GM21381 (cell line): ENCODE measurements around the gene TMEM131L.
A peak's percentile ranks its signal among the peaks of the same experiment; 100 is the strongest.

ENCODE experiments used
- ATAC-seq: cut with Tn5 transposase; IDR thresholded peaks from one replicate; pipeline ENCODE4 v1.9.1; 2021; ENCODE audit warnings: mild to moderate bottlenecking, moderate library complexity; ENCODE audit not compliant: unreplicated experiment

Gene TMEM131L

DNA sequence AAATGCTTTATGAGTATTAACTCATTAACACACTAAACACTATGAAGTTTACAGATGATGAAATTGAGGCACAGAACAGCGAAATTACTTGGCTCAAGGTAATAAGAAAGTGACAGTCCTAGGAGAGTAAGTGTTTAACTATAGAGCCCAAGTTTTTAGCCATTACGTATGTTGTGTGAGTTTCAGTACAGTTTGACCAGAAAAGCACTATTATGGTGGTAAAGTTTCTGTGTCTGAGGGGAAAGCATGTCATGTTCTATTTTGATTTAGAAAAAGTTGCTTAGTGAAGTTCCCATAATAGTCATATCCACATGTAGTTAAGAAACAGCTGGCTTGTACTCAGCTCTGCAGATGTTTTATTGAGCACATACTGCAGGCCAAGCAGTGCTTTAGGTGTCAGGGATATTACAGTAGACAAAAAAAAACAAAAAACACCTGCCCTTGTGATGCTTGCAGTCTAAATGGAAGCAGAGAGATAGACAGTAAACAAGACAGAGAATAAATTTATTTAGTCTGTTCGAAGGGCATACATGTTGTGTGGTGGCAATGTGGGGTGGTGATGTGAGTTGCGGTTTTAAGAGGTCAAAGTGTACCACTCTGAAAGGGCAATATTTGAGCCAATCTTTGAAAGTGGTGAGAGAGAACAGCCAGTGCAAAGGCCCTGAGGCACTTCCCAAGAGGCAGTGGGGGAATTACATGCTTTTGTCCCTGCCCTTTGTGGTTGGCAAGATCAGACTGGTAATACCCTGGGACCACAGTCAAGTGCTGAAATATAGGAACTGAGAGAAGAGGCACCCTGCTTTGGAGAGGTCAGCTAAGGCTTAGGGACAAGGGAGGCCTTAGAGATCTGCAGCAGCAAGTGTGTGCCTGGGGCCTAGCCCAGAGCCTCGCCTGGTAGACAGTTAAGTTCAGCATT is 6.2 kb downstream of the TMEM131L start:
- peak; percentile 44 for ATAC-seq

DNA sequence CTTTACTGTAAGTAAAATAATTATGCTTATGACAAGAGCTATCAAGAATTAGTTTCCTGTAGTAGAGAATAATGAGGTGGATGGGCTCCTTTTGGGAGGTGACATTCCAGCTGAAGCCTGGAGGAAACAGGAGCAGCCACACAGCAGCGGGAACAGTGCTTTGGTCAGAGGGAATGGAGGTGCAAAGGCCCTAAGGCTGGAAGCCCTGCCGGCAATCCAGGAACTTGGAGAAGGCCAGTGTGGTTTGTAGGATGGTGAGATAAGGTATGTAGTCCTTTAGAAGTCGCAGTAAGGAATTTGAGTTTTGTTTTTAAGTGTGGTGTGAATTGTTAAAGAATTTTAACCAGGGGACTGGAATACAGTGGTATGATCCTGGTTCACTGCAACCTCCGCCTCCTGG is 8.1 kb downstream of the TMEM131L start:
- no peak for ATAC-seq

DNA sequence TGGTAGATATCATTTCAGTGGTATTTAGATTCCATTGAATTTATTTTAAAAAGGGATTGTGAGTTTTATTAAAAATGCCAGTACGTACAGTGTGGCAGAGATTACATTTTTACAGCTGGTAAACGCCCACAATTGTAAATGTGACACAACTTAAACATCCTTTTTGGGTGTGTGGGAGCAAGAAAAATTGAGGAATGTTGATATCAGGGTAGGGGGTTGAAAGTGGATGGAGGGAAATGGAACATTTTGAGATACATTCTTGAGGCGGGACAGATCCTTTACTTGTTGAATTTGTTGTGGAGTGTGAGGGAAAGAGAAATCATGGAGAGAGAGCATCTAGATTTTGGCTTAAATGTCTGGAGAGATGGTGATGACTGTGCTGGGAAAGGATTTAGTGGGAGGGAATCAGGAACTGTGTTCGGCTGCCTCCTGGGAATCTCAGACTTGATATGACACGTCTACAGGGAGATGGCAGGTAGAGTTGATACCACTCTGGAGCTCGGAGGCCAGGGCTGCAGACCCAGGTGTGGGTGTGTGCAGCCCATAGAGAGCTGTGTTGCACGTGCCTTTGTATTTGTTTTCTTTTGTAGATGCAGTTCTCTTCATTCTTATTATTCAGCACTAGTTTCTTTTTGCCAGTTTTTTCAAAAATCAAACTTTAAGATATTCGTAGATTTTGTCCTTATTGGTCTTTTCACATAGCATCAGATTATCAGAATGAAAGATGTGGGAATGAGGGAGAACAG is 10.8 kb downstream of the TMEM131L start:
- ATAC-seq, result no peak

DNA sequence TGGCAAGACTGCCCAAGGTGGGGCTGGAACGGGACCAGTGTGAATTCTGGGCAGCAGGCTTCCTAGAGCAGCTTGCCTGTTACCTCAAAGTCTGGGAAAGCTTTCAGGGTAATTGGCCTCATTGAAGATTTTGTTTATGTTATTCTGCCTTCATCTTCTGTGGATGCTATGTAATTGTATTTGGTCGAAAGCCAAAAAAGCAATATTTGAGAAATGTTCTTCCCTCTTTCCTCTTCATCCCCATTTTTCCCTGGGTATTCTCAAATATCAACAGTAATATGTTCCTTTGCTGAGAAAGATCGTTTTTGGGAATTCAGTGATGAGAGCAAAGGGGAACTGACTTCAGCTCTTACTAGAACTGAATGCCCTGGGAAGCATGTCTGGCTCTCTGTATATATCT is 12.9 kb downstream of the TMEM131L start:
- ATAC-seq, result no peak

DNA sequence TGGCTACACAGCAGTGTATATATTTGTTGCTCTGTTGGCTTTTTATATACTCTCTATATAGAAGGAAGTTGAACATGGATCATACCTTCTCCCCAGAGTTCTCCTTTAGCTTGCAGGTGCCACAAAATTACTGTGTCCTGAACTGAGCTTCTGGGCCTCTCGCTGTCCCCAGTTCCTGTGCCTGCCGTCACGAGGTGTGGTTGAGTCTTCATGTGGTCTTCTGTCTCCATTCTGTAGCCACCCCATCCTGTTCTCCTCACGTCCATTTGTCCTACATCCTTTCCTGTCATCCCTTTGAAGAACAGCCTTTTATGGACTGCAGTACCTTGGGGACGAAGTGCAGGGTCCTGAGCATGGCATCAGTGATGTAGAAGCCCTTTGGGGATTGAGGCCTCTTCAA is 14.5 kb downstream of the TMEM131L start:
- no peak for ATAC-seq

DNA sequence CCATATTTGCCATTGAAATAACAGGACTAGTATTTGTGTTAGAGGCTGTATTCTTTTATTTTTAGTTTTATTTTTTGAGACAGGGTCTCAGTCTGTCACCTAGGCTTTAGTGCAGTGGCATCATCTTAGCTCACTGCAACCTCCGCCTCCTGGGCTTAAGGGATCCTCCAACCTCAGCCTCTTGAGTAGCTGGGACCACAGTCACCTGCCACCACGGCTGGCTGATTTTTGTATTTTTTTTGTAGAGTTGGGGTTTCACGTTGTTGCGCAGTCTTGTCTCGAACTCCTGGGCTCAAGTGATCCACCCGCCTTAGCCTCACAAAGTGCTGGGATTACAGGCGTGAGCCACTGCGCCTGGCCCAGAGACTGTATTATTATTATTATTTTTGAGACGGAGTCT is 15.3 kb downstream of the TMEM131L start:
- no peak for ATAC-seq

DNA sequence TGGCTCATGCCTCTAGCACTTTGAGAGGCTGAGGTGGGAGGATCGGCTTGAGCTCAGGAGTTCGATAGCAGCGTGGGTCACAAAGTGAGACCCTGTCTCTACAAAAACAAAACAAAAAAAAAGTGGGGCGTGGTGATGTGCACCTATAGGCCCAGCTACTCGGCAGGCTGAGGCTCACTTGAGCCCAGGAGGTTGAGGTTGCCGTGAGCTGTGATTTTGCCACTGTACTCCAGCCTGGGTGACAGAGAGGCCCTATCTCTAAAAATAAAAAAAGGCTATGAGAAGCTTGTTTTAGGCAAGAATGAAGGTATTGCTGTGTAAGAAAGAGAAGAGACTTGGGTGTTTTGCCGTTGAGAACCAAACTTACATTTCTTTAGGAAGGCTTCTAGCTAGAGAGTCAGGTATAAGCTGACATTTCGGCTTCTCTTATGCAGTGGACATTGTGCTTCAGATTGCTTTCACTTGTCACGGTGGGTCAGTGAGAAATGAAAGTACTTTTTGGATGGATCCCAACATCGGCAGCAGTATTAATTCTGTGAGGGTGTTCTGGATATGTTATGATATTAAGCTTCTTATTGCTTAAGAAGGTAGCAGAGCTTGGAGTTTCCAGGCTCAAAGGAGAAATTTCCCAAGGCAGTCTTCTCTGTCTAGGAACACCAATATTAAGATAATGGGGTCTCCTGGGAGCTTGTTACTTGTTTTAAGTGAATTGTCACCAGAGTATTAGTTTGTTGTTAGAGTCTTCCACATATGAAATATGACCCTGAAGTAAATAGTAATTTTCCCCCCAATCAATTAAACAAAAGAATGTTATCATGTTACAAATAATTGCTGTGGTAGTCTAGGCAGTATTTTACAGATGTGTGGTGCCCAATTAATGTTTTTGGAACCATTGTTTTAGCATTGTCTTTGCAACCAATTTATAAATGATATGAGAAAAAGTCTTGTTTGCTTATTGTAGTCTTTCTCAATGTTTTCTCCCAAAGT is 17.6 kb downstream of the TMEM131L start:
- ATAC-seq, result no peak

DNA sequence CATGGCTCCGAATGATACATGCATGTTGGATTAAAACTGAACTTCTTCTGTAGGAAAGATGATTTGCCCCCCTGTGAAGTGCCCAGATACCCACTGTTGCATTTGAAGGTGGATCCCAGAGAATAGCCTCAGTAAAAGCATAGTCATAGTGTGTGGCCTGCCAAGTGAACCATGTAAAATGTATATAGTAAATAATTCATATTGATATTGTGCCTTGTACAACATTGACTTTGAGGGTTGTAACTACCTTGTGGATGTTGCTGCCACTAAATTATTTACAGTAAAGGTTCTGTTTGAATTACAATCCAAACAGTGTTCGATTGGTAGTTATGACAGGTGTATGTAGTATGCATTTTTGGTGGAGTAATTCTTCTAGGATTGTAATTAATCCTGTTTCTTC is 19.2 kb downstream of the TMEM131L start:
- ATAC-seq, result no peak

DNA sequence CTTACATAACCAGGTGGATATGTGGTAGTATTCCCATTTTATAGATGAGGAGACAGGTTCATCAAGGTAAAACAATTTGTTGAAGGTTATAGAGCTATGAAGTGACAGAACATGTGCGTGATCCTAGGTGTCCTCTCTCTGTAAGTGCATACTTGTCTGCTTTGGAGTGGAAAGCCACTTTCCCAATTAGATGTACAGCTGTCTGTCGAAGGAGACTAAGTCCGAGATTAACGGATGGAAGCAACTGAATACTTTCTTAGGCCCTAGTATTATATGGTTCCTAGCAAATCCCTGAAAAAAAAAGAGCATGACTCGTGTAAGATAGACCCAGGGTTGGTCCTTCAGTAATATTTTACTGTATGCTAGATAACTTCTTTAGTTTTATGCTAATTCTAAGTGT is 19.7 kb downstream of the TMEM131L start:
- no peak for ATAC-seq

DNA sequence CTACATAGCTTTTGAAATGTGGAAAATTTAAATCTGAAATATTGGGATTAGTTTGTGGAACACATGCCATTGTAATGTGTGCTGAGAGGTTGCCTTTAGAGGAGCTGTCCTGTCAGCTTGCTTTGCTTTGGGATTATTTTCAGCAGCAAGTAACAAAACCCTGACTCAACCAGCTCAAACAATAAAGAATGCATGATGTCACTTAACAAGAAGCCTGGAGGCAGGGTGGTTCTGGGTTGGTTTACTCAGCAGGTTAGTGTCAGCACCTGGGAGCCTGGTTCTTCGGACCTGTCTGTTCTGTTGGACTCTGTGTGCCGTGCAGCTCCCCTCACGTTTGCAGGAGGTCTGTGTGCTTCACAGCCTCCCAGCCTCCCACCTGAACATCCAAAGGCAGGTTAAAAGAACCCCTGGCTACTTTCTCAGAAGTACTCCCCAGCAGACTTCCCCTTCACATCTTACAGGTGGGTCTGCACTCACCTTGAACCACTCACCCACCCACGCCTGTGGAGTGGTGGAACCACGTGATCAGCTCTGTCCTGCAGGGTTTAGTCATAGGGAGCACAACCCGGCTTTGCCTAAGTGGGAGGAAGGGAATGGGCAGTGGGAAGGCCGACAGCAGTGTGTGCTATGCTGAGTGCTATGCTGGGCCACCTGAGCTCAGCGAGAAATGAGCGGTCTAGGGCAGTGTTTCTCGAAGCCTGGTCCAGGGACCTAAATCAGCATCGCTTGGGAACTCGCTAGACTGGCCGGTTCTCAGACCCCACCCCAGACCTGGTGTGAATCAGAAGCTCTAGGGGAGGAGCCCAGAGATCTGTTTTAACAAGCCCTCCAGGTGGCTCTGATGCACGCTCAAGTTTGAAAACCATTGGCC is 20.4 kb downstream of the TMEM131L start:
- no peak for ATAC-seq

DNA sequence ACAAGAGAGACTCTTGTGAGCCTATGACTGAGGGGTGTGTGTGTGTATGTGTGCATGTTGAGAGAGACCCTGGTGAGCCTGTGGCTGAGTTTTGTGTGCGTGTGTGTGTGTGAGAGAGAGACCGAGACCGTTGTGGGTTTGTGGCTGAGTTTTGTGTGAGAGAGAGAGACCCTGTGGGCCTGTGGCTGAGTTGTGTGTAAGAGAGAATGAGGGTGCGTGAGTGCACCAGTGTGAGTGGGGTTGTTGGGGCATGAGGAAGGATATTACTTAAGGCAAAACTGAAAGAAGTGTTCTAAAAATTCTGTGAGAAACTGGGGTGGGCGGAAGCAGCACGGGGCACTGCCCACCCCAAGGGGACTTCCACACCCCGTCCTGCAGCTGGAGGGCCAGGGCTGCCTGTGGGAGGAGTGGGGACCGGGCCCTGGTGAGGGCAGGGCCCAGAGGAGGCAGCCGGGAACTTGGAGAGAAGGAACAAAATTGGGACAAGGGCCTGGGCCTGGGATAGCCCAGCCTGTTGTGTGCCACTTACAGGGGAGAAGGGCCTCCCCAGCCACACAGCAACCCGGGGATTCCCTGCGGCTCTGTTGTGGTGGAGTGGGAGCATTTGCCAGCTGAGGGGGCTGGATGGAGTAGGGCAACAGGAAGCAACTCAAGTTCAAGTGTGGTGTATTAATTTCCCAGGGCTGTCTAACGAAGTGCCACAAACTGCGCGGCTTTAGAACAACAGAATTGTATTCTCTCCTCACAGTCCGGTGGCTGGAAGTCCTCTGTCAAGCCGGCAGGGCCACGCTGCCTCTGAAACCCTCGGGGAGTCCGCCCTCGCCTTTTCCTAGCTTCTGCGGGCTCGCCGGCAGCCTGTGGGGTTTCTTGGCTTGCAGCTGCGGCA is 22.1 kb downstream of the TMEM131L start:
- peak; percentile 42 for ATAC-seq

DNA sequence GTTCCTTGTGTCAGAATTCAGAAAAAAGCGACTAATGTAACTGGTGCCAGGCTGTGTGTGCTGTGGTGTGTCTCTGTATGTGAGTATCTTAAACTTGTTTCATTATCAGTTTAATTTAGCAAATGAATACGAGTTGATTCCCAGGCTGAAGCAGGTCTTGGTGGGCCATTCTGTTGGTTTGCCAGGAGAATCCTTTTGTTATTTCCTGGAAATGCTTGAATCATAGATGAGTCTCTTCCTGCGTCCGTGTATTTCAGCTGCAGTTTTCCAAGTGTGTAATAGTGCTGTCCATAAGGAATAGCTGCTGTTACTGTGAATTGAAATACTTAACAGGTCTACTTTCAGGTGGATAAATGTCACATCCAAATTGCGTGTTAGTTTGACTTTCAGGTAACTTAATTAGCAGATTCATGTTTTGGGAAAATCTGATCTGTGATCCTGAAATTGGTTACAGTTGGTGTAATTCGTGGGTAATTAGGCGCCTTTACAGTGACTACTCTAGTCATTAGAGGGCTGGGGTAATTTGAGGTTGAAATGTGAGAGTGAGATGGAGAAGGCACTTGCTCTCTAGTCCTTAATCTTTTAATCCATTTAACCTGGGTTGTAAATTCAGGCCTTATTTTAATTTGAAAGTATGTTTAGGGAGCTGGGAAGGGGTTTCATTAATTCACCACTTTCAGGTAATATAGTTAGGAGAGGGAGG is 23.8 kb downstream of the TMEM131L start:
- ATAC-seq, result no peak

DNA sequence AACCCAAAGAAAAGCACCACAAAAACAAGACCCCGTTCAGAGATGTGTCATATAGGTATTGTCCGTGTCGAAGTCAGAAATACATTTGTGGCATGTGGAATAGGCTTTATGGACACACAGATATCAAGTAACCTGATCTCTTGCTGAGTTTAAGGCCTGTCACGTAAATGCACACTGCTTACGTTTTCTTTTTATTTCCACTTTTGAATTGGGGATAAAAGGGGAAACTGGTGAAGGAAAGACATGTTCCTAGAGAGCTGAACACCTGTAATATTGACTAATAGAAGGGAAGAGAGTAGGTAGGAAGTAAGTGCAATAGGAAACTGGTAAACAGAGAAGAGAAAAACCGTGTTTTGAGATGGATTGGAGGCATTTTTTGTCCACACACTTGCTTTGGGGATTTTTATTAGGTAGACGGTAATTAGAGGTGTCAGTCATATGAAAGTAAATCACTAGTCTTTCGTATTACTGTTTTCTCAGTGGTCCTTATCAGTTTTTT is 24.9 kb downstream of the TMEM131L start:
- no peak for ATAC-seq

DNA sequence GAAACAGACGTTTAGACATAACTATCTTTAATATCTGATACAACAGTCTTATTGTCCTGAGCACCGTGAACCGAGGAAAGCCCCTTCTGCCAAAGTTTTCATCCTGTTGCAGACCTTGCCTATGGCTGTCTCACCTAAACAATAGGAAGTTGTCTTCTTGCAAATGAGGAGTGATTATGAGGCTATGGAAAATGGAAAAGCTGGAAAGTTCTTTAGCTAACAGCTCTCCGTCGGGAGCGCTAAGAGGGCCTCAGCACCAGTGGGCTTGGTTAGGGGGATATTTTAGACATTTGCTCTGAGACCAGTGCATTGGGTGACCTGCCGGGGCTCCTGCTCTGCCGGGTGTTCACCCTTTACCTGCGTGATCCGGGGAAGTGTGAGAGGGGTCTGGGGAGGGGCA is 28.4 kb downstream of the TMEM131L start:
- no peak for ATAC-seq

DNA sequence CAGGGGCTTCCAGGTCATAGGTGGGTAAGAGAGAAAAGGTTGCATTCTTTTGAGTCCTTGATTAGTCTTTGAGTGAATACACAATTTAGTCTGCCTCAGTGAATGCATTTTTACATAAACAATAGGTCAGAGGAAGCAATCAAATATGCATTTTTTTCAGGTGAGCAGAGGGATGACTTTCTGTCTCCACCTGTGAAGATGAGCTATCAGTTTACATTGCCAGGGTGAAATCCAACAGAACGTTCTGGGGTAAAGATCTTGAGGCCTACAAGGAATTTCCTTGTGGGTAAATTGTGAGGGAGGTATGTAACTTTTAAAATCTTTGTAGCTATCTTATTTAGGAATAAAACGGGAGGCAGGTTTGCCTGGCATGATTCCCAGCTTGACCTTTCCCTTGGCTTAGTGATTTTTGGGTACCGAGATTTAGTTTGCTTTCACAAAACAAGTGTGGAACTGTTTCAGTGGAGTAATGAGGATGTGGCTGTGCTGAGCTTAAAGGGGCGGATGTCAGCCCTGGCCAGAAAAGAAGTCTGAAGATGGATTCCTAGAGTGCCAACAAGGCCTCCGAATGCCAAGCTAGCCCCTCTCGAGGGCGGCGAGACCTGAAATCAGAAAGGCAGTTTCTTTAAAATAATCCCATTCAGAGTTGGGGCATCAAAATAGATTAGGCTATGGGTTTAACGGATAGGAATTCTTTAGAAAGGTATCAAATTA is 29.5 kb downstream of the TMEM131L start:
- no peak for ATAC-seq

DNA sequence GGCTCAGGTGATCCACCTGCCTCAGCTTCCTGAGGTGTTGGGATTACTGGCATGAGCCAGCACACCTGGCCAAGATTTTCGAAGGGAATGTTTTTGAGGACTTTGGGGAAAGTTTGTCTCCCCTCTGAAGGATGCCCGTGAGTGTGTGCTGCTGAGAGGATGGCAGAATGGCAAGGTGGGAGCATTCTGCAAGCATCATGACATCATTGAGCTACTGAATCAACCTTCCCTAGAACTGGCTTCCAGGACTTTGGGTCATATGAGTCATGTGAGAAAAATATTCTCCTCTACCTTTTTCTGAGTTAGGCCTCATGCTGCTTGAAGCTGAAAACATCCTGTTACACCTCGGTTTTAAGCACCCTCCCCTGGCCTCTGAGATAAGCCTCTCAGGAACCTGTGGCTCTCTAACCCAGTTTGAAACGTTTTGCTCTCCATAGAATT is 31.0 kb downstream of the TMEM131L start:
- peak; percentile 40 for ATAC-seq
